ENCODE results near the gene GALNTL6.

GALNTL6 gene

DNA sequence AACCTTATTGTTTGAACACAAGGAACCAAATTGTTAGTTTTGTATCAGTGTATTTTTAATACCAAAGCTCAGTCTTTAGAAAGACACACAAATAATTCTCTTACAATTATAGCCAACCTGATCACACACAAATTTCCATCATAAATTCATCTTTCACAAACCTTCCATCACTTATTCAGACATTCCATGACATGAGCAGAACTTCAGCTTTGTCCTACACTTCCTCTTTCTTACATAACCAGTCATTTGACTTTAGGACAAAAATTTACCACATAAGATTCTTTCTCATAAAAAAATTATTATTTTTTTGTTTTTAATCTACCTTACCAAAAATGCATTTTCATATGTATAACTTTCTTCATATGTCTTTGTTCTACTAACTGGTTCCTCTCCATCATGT, 312.2 kb downstream of the GALNTL6 start:
- H3K36me3 ChIP-seq (ENCODE audit: insufficient read depth, low read length): no peaks in the 10 kb centered on the region
- H3K27me3 ChIP-seq (ENCODE audit: control insufficient read depth in 1 of 2, insufficient read depth in 2 of 2, low read length in 2 of 2): no peaks in the 10 kb centered on the region
- no peak overlapping the region for H3K4me3 ChIP-seq (ENCODE audit: low read depth in 1 of 2, low read length in 2 of 2)
- no peaks in the 10 kb centered on the region for H3K4me1 ChIP-seq (ENCODE audit: insufficient read depth, low read length)
- H3K9me3 ChIP-seq (ENCODE audit: low read length): no peaks in the 10 kb centered on the region
- no peak overlapping the region for H3K27ac ChIP-seq (ENCODE audit: low read depth, low read length)
- no peak overlapping the region for H3K9ac ChIP-seq (ENCODE audit: low read length)

DNA sequence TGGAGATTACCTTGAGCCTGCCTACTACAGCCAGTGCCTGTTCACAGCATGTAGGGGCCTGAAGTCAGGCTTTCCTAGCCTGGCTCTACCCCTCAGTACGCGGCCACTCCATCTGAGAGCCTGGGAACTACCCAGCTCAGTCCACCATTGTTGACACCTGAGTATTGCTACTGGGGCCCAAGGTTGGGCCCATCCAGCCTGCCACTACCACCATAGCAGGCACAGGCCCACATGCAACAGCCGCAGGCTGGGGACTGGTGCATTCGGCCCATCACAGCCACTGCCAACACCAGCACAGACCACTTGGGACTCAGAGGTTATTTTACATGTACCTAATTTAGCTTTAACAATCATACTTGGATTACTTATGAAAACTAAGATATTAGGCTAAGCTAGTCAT, 314.0 kb downstream of the GALNTL6 start:
- no peak overlapping the region for H3K4me3 ChIP-seq (ENCODE audit: low read depth in 1 of 2, low read length in 2 of 2)
- H3K4me1 ChIP-seq (ENCODE audit: insufficient read depth, low read length): no peaks in the 10 kb centered on the region
- H3K9ac ChIP-seq (ENCODE audit: low read length): no peak overlapping the region
- no peaks in the 10 kb centered on the region for H3K9me3 ChIP-seq (ENCODE audit: low read length)
- H3K27ac ChIP-seq (ENCODE audit: low read depth, low read length): no peak overlapping the region
- no peaks in the 10 kb centered on the region for H3K36me3 ChIP-seq (ENCODE audit: insufficient read depth, low read length)
- no peaks in the 10 kb centered on the region for H3K27me3 ChIP-seq (ENCODE audit: control insufficient read depth in 1 of 2, insufficient read depth in 2 of 2, low read length in 2 of 2)

DNA sequence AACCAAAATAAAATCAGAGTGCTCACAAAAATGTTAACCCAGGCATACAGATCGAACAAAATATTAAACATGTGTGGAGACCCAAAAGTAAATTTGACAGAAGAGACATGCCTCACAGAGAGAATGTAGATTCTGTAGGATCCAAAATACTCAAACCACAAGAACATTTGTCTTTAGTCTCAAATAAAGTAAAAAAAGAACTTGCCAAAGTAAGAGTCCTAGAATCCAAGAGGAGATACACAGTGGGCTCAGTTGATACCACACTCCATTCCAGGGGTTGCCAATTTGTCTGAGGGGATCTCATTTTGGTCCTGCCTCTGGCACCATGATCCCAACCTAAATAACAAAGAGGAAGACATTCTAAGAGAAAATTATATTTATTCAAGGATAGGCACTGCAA, 316.4 kb downstream of the GALNTL6 start:
- H3K4me3 ChIP-seq (ENCODE audit: low read depth in 1 of 2, low read length in 2 of 2): no peak overlapping the region
- H3K9ac ChIP-seq (ENCODE audit: low read length): no peak overlapping the region
- no peaks in the 10 kb centered on the region for H3K9me3 ChIP-seq (ENCODE audit: low read length)
- H3K27ac ChIP-seq (ENCODE audit: low read depth, low read length): no peak overlapping the region
- no peaks in the 10 kb centered on the region for H3K4me1 ChIP-seq (ENCODE audit: insufficient read depth, low read length)
- H3K27me3 ChIP-seq (ENCODE audit: control insufficient read depth in 1 of 2, insufficient read depth in 2 of 2, low read length in 2 of 2): no peaks in the 10 kb centered on the region
- H3K36me3 ChIP-seq (ENCODE audit: insufficient read depth, low read length): no peaks in the 10 kb centered on the region

DNA sequence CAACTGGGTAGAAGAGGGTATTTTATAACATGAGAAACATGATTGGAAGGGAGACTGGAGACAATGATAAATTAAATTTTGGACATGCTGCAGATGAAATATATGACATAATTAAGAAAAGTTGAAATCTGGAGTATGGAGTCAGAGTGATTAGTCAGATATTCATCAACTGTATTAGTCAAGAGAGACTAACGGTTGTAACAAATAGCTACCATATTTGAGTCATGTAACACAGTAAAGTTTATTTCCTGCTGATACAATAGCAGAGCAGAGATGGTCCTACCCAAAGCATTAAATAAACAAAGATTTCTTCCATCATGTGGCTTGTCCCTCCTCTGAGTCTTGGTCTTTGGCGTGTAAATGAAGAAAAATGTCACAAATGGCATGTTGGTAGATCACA, 321.3 kb downstream of the GALNTL6 start:
- H3K27ac ChIP-seq (ENCODE audit: low read depth, low read length): no peak overlapping the region
- H3K27me3 ChIP-seq (ENCODE audit: control insufficient read depth in 1 of 2, insufficient read depth in 2 of 2, low read length in 2 of 2): no peaks in the 10 kb centered on the region
- no peaks in the 10 kb centered on the region for H3K36me3 ChIP-seq (ENCODE audit: insufficient read depth, low read length)
- no peaks in the 10 kb centered on the region for H3K4me1 ChIP-seq (ENCODE audit: insufficient read depth, low read length)
- no peak overlapping the region for H3K4me3 ChIP-seq (ENCODE audit: low read depth in 1 of 2, low read length in 2 of 2)
- H3K9me3 ChIP-seq (ENCODE audit: low read length): no peaks in the 10 kb centered on the region
- H3K9ac ChIP-seq (ENCODE audit: low read length): no peak overlapping the region

- H3K9ac ChIP-seq (ENCODE audit: low read length): no peak overlapping the region
- H3K9me3 ChIP-seq (ENCODE audit: low read length): no peaks in the 10 kb centered on the region
- H3K27ac ChIP-seq (ENCODE audit: low read depth, low read length): no peak overlapping the region
- H3K4me3 ChIP-seq (ENCODE audit: low read depth in 1 of 2, low read length in 2 of 2): no peak overlapping the region
- no peaks in the 10 kb centered on the region for H3K4me1 ChIP-seq (ENCODE audit: insufficient read depth, low read length)
- no peaks in the 10 kb centered on the region for H3K36me3 ChIP-seq (ENCODE audit: insufficient read depth, low read length)
- no peaks in the 10 kb centered on the region for H3K27me3 ChIP-seq (ENCODE audit: control insufficient read depth in 1 of 2, insufficient read depth in 2 of 2, low read length in 2 of 2)
These were observed 327.8 kb downstream of the GALNTL6 start for GRCh38 chr4:172141025-172141424.

GRCh38 chr4:172142281-172142741, 329.1 kb downstream of the GALNTL6 start:
- H3K27ac ChIP-seq (ENCODE audit: low read depth, low read length): no peak overlapping the region
- H3K9me3 ChIP-seq (ENCODE audit: low read length): no peaks in the 10 kb centered on the region
- no peak overlapping the region for H3K4me3 ChIP-seq (ENCODE audit: low read depth in 1 of 2, low read length in 2 of 2)
- no peaks in the 10 kb centered on the region for H3K36me3 ChIP-seq (ENCODE audit: insufficient read depth, low read length)
- no peak overlapping the region for H3K9ac ChIP-seq (ENCODE audit: low read length)
- H3K27me3 ChIP-seq (ENCODE audit: control insufficient read depth in 1 of 2, insufficient read depth in 2 of 2, low read length in 2 of 2): no peaks in the 10 kb centered on the region
- no peaks in the 10 kb centered on the region for H3K4me1 ChIP-seq (ENCODE audit: insufficient read depth, low read length)

DNA sequence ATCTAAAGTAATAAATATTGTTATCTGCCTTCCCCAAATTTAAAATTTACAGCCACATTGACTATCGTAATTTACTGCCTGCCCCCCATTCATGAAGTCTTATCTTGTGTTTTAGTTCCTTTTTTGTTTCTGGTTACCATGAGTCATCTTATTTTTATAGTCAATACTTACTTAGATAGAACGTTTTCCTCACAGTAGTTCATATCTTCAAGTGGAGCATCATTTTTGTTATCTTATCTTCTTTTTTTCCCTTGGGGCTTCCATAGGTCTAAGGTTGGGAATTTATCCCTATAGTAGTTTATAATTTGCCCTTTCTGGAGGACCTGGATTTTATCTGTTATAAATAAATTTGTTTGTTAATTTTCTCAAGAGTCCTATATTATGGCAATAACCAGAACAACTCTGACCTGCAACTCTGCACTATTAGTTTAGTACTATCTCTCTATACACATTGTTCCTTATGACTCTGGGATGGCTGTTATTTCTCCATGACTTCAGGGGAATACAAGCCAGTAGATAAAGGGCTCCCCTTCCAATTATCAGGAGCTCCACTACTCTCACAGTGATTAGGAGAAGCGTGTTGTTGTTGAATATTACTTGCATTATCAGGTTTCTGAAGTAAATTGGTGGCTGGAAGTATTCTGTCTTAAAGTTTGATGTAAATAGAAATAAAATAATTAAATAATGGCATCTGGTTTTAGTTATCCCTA, 330.6 kb downstream of the GALNTL6 start:
- Histone ChIP-seq H3K27ac (ENCODE audit: low read depth, low read length) (no peak overlapping the region), H3K27me3 (ENCODE audit: control insufficient read depth in 1 of 2, insufficient read depth in 2 of 2, low read length in 2 of 2) (no peaks in the 10 kb centered on the region), H3K36me3 (ENCODE audit: insufficient read depth, low read length) (no peaks in the 10 kb centered on the region)

GRCh38 chr4:172147687-172148086, 334.5 kb downstream of the GALNTL6 start:
- Histone ChIP-seq H3K27me3 (ENCODE audit: control insufficient read depth in 1 of 2, insufficient read depth in 2 of 2, low read length in 2 of 2) (no peaks in the 10 kb centered on the region), H3K4me1 (ENCODE audit: insufficient read depth, low read length) (no peaks in the 10 kb centered on the region), H3K4me3 (ENCODE audit: low read depth in 1 of 2, low read length in 2 of 2) (no peak overlapping the region), H3K9me3 (ENCODE audit: low read length) (no peaks in the 10 kb centered on the region), H3K36me3 (ENCODE audit: insufficient read depth, low read length) (no peaks in the 10 kb centered on the region), H3K27ac (ENCODE audit: low read depth, low read length) (no peak overlapping the region), H3K9ac (ENCODE audit: low read length) (no peak overlapping the region)

More for the DNA sequence above, 330.6 kb downstream of the GALNTL6 start:
- no peaks in the 10 kb centered on the region for H3K9me3 ChIP-seq (ENCODE audit: low read length)
- H3K4me1 ChIP-seq (ENCODE audit: insufficient read depth, low read length): no peaks in the 10 kb centered on the region
- no peak overlapping the region for H3K4me3 ChIP-seq (ENCODE audit: low read depth in 1 of 2, low read length in 2 of 2)
- H3K9ac ChIP-seq (ENCODE audit: low read length): no peak overlapping the region

GRCh38 chr4:172149329-172149728, 336.1 kb downstream of the GALNTL6 start:
- Histone ChIP-seq H3K36me3 (ENCODE audit: insufficient read depth, low read length) (no peaks in the 10 kb centered on the region), H3K9me3 (ENCODE audit: low read length) (no peaks in the 10 kb centered on the region), H3K4me1 (ENCODE audit: insufficient read depth, low read length) (no peaks in the 10 kb centered on the region), H3K9ac (ENCODE audit: low read length) (no peak overlapping the region), H3K27me3 (ENCODE audit: control insufficient read depth in 1 of 2, insufficient read depth in 2 of 2, low read length in 2 of 2) (no peaks in the 10 kb centered on the region), H3K4me3 (ENCODE audit: low read depth in 1 of 2, low read length in 2 of 2) (no peak overlapping the region), H3K27ac (ENCODE audit: low read depth, low read length) (no peak overlapping the region)

DNA sequence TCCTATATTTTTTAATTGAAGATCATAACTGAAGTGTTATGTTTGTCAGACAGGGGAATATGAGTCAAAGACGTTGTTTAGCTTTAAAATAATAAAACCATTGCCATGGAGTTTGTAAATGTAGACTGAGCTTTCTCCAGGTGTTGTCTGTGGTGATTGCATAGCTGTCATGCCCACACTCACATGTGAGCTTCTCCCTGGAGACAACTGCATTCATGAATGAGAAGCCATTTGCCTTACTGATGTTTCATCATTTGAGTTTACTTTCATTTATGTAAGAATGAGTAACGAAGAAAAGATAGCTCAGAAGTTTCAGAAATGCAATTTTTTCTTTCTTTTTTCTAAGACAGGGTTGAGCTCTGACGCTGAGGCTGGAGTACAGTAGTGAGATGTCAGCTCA, 339.1 kb downstream of the GALNTL6 start:
- H3K9me3 ChIP-seq (ENCODE audit: low read length): no peaks in the 10 kb centered on the region
- H3K27ac ChIP-seq (ENCODE audit: low read depth, low read length): no peak overlapping the region
- no peaks in the 10 kb centered on the region for H3K27me3 ChIP-seq (ENCODE audit: control insufficient read depth in 1 of 2, insufficient read depth in 2 of 2, low read length in 2 of 2)
- H3K4me1 ChIP-seq (ENCODE audit: insufficient read depth, low read length): no peaks in the 10 kb centered on the region
- H3K4me3 ChIP-seq (ENCODE audit: low read depth in 1 of 2, low read length in 2 of 2): no peak overlapping the region
- no peaks in the 10 kb centered on the region for H3K36me3 ChIP-seq (ENCODE audit: insufficient read depth, low read length)
- H3K9ac ChIP-seq (ENCODE audit: low read length): no peak overlapping the region

DNA sequence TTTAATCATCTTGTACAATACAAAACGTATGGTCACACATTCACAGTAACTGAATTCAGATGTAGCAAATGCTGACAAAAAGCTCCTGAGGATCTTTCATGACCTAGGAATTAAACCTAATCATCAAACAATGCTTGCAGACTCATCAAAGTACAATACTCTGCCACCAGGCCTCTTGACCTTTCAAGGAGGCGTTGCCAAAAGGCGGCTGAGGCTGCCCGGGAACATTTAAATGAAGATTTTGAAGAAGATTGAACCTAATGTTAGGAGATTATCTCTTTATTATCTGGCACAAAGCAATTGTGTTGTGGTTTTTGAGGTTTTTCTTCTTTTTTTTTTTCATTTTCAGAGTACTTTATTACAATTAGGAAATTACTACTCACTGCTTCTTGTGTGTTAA, 340.5 kb downstream of the GALNTL6 start:
- Histone ChIP-seq H3K27ac (ENCODE audit: low read depth, low read length) (no peak overlapping the region), H3K27me3 (ENCODE audit: control insufficient read depth in 1 of 2, insufficient read depth in 2 of 2, low read length in 2 of 2) (no peaks in the 10 kb centered on the region), H3K4me1 (ENCODE audit: insufficient read depth, low read length) (no peaks in the 10 kb centered on the region), H3K9ac (ENCODE audit: low read length) (no peak overlapping the region), H3K9me3 (ENCODE audit: low read length) (no peaks in the 10 kb centered on the region), H3K36me3 (ENCODE audit: insufficient read depth, low read length) (no peaks in the 10 kb centered on the region), H3K4me3 (ENCODE audit: low read depth in 1 of 2, low read length in 2 of 2) (no peak overlapping the region)

DNA sequence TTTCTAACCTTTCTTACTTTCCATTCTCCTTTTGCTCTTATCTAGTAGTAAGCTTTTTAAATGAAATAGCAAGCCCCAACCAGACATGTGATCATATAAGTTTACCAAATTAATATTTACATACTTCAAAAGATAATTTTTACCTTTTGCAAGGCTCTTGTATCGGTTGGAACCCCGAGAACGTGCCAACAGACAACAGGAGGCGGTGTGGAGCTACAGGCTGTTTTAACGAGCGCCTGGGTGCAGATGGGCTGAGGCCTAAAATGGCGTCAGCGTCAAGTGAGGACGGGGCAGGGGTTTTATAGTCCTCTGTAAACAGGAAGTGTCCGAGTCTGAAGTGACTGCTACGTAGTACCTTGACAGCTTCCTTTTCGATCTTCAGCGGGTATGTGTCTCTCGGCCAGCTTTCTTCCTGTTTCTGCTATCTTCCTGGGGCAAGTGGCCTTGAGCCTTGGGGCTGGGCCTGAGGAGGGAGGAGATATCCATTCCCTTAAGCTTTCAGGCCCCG, 342.7 kb downstream of the GALNTL6 start:
- Histone ChIP-seq H3K4me3 (ENCODE audit: low read depth in 1 of 2, low read length in 2 of 2) (no peak overlapping the region), H3K9ac (ENCODE audit: low read length) (no peak overlapping the region), H3K9me3 (ENCODE audit: low read length) (no peaks in the 10 kb centered on the region), H3K36me3 (ENCODE audit: insufficient read depth, low read length) (no peaks in the 10 kb centered on the region), H3K4me1 (ENCODE audit: insufficient read depth, low read length) (no peaks in the 10 kb centered on the region), H3K27ac (ENCODE audit: low read depth, low read length) (no peak overlapping the region), H3K27me3 (ENCODE audit: control insufficient read depth in 1 of 2, insufficient read depth in 2 of 2, low read length in 2 of 2) (no peaks in the 10 kb centered on the region)

Measured in muscle layer of colon (tissue), 2 donors.